ENCODE results near the gene SPDEF.

SPDEF gene

GRCh38 chr6:34583861-34584604, 27.9 kb upstream of the SPDEF start:
- DNase-seq (ENCODE audit: low spot score) = no peak

- no peak for DNase-seq (ENCODE audit: low spot score)
These were observed 27.3 kb upstream of the SPDEF start for GRCh38 chr6:34583461-34583860.

GRCh38 chr6:34581561-34581920, 25.4 kb upstream of the SPDEF start:
- no peak for DNase-seq (ENCODE audit: low spot score)

- DNase-seq (ENCODE audit: low spot score) = no peak
These were observed 24.8 kb upstream of the SPDEF start for GRCh38 chr6:34580707-34581560.

GRCh38 chr6:34578445-34579262, 22.5 kb upstream of the SPDEF start:
- DNase-seq (ENCODE audit: low spot score) = no peak

GRCh38 chr6:34576286-34576955, 20.3 kb upstream of the SPDEF start:
- DNase-seq (ENCODE audit: low spot score) = no peak

- DNase-seq (ENCODE audit: low spot score) = no peak
These were observed 19.2 kb upstream of the SPDEF start for GRCh38 chr6:34575326-34575725.

GRCh38 chr6:34574647-34575293, 18.6 kb upstream of the SPDEF start:
- DNase-seq (ENCODE audit: low spot score) = no peak

- no peak for DNase-seq (ENCODE audit: low spot score)
These were observed 17.5 kb upstream of the SPDEF start for GRCh38 chr6:34573567-34574183.

GRCh38 chr6:34572585-34572984, 16.5 kb upstream of the SPDEF start:
- no peak for DNase-seq (ENCODE audit: low spot score)

- no peak for DNase-seq (ENCODE audit: low spot score)
These were observed 15.9 kb upstream of the SPDEF start for GRCh38 chr6:34572021-34572420.

- DNase-seq (ENCODE audit: low spot score) = no peak
These were observed 15.3 kb upstream of the SPDEF start for GRCh38 chr6:34571388-34571787.

GRCh38 chr6:34570066-34570833, 14.1 kb upstream of the SPDEF start:
- no peak for DNase-seq (ENCODE audit: low spot score)

- DNase-seq (ENCODE audit: low spot score) = no peak
These were observed 13.3 kb upstream of the SPDEF start for GRCh38 chr6:34569361-34569973.

- no peak for DNase-seq (ENCODE audit: low spot score)
These were observed 12.4 kb upstream of the SPDEF start for GRCh38 chr6:34568341-34569201.

GRCh38 chr6:34566830-34567546, 10.9 kb upstream of the SPDEF start:
- DNase-seq (ENCODE audit: low spot score) = no peak

- no peak for DNase-seq (ENCODE audit: low spot score)
These were observed 9.6 kb upstream of the SPDEF start for GRCh38 chr6:34565722-34566137.

GRCh38 chr6:34564181-34564580, 8.1 kb upstream of the SPDEF start:
- no peak for DNase-seq (ENCODE audit: low spot score)
